Measurements from ENCODE around the gene CDC45. TPM values are rescaled to one million over a fixed set of nuclear protein-coding genes. Genes with fewer than 3 reads are reported as not detected.
"Not testable (repeated sequence)": the region's sequence is repeated elsewhere in the genome, so short reads cannot be mapped to it uniquely, and the experiment has no call there.

CDC45 gene
- polyA plus RNA-seq, 1 donor = 7.4 TPM

- no peak for DNase-seq
These were observed 53.4 kb downstream of the CDC45 start for GRCh38 chr22:19533049-19533626.

GRCh38 chr22:19533857-19534256 is 54.1 kb downstream of the CDC45 start:
- DNase-seq = no peak

GRCh38 chr22:19535001-19535400 is 55.3 kb downstream of the CDC45 start:
- DNase-seq = no peak

DNA sequence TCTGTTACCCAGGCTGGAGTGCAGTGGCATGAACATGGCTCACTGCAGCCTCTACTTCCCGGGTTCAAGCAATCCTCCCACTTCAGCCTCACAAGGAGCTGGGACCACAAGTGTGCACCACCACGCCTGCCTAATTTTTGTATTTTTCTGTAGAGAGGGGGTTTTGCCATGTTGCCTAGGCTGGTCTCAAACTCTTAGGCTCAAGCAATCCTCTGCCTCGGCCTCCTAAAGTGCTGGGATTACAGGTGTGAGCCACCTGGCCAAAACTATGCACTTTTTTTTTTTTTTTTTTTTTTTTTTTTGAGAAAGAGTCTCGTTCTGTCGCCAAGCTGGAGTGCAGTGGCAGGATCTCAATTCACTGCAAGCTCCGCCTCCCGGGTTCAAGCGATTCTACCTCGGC is 56.8 kb downstream of the CDC45 start:
- DNase-seq = no peak

DNA sequence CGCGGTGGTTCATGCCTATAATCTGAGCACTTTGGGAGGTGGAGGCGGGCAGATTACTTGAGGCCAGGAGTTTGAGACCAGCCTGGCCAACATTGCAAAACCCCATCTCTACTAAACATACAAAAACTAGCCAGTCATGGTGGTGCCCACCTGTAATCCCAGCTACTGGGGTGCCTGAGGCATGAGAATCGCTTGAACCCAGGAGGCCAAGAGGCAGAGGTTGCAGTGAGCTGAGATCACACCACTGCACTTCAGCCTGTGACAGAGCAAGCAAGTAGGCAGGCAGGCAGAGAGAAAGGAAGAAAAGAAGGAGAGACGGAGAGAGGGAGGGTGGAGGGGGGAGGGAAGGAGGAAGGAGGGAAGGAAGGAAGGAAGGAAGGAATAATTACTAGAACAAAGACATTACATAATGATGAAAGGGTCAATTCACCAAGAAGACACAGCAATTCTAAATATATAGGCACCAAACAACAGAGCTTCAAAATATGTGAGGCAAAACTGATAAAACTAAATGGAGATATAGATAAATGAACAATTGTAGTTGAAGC is 58.3 kb downstream of the CDC45 start:
- DNase-seq = no peak

DNA sequence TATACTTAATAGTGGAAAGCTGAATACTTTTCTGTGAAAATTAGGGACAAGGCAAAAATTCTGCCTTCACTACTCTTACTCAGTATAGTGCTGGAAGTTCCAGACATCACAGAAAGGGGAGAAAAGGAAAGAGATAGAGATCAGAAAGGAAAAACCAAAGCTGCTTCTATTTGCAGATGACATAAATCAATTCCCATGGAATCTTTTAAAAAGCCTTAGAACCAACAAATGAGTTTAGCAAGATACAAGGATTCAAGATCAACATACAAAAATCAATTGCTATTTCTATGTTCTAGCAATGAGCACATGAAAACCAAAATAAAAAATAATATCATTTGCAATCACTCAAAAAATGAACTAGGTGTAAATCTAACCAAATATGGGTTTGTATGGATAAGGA is 60.7 kb downstream of the CDC45 start:
- no peak for DNase-seq

- DNase-seq = no peak
These were observed 64.4 kb downstream of the CDC45 start for GRCh38 chr22:19543970-19544708.

- no peak for DNase-seq
These were observed 66.2 kb downstream of the CDC45 start for GRCh38 chr22:19545935-19546207.

DNA sequence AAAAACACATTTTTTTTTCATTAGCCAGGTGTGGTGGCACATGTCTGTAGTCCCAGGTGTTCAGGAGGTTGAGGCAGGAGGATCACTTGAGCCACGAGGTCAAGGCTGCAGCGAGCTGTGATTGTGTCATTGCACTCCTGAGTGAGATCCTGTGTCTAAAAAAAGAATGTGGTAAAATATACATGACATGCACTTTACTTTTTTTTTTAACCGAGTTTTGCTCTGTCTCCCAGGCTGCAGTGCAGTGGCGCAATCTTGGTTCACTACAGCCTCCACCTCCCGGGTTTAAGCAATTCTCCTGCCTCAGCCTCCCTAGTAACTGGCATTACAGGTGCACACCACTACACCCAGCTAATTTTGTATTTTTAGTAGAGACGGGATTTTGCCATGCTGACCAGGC is 67.0 kb downstream of the CDC45 start:
- no peak for DNase-seq

GRCh38 chr22:19547620-19548019 is 67.9 kb downstream of the CDC45 start:
- no peak for DNase-seq

DNA sequence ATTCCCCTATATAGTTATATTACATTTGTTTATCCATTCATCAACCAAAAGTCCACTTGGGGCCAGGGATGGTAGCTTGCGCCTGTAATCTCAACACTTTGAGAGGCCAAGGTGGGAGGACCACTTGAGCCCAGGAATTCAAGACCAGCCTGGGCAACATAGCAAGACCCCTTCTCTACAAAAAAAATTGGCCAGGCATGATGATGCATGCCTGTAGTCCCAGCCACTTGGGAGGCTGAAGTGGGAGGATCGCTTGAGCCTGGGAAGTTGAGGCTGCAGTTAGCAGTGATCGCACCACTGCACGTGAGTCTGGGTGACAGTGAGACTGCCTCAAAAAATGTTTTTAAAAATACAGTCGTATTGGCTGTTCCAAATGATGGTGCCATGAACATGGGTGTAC is 68.7 kb downstream of the CDC45 start:
- DNase-seq = not testable (repeated sequence)

GRCh38 chr22:19548964-19549363 is 69.2 kb downstream of the CDC45 start:
- no peak for DNase-seq

- DNase-seq = no peak
These were observed 69.7 kb downstream of the CDC45 start for GRCh38 chr22:19549428-19549827.

- no peak for DNase-seq
These were observed 70.7 kb downstream of the CDC45 start for GRCh38 chr22:19550382-19550781.

- DNase-seq = no peak
These were observed 73.5 kb downstream of the CDC45 start for GRCh38 chr22:19553201-19553600.

- no peak for DNase-seq
These were observed 75.2 kb downstream of the CDC45 start for GRCh38 chr22:19554834-19555404.

DNA sequence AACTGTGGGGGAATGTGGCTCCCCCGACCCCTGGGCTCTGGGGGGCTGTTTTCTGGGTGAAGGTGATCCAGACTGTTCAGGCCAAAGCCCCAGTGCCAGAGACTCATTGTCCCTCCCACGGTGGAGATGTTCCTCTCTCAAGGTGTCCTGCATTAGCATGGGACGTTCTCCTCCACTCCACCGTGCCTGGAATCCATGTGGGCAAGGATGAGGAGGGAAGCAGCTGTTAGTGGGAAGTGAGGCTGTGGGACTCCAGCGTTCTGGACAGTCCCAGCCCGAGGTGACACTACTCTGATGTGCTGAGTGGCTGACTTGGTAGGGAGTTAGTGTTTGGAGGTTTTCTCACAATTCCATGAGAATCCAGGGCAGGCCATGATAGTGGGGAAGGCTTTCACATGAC is 75.9 kb downstream of the CDC45 start:
- DNase-seq = no peak

- no peak for DNase-seq
These were observed 77.3 kb downstream of the CDC45 start for GRCh38 chr22:19556963-19557545.

DNA sequence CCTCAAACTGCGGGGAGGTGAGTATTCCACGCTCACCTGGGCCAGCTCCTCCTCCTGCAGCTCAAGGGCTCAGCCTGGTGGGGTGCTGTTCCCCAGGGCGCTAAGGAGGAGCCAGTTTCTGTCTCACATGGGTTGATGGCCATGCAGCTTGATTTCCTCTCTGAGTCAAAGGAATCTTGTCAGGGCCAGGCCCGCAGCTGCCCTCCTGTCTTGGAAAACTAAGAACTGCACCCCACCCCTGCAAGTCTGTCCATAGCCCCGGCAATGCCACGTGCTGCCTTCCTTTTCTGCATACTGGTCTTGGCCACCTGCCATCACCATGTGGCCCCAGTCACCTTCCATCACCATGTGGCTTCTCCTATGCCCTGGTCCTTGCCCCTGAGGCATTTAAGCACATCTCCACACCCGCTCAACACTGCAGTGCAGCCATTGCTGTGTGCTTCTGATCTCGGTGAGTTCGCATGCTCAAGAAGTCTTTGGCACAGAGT is 79.6 kb downstream of the CDC45 start:
- no peak for DNase-seq

GRCh38 chr22:19559956-19560355 is 80.2 kb downstream of the CDC45 start:
- no peak for DNase-seq

DNA sequence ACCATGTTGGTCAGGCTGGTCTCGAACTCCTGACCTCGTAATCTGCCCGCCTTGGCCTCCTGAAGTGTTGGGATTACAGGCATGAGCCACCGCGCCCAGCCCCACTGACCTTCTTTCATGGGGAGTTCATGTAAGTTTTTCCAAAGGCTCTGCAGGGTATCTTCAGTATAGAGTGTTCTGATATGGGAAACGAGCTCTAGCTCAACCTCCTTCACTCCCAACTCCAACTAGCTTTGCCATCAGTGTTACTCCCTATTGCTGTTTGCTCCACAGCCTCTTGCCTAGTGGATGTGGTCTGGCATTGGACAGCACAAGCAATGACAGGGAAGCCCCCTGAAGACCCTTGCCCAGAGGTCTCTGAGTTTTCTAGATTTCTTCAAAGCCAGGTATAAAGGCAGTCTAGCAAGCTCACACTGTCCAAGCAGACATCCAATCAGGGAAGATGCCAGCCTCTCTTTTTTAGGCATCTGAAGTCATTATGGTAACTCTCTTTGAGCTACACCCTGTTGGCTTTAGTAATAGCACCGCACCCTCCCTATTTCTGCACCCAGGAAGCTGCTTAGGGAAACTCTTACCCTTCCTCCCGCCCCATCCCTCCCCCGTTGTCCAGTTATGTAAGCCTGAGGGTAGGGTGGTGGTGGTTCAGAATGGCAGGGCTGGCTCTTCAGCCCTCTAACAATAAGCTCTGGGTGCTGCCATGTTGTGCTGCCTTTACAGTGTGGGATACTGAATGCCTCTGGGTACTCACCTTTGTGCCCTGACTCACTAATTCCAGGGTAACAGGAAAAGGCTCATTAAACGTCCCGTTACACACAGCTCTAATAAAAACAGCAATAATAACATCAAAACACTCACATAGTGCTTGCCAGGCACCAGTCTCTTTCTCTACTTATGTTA is 85.9 kb downstream of the CDC45 start:
- DNase-seq = no peak

Measured in hindlimb muscle (tissue), 1 donor.